ENCODE results near the gene MYADM.
A peak's percentile ranks its signal among the peaks of the same experiment; 100 is the strongest.

The MYADM gene

GRCh38 chr19:53892301-53892980, 24.8 kb downstream of the MYADM start:
- DNase-seq = no peak

GRCh38 chr19:53892981-53893325, 25.3 kb downstream of the MYADM start:
- peak in 1 of 2 experiments; percentile 32 for DNase-seq

GRCh38 chr19:53894707-53895106, 27.0 kb downstream of the MYADM start:
- no peak for DNase-seq

GRCh38 chr19:53896682-53897081, 29.0 kb downstream of the MYADM start:
- DNase-seq = no peak

GRCh38 chr19:53897459-53897858, 29.8 kb downstream of the MYADM start:
- no peak for DNase-seq

- DNase-seq = no peak
These were observed 30.5 kb downstream of the MYADM start for GRCh38 chr19:53898166-53898565.

GRCh38 chr19:53898636-53899341, 31.1 kb downstream of the MYADM start:
- no peak for DNase-seq

- no peak for DNase-seq
These were observed 32.6 kb downstream of the MYADM start for GRCh38 chr19:53900191-53900860.

GRCh38 chr19:53903055-53903680, 35.5 kb downstream of the MYADM start:
- no peak for DNase-seq

- no peak for DNase-seq
These were observed 37.2 kb downstream of the MYADM start for GRCh38 chr19:53904909-53905308.

- DNase-seq = no peak
These were observed 38.1 kb downstream of the MYADM start for GRCh38 chr19:53905787-53906186.

GRCh38 chr19:53906211-53907192, 38.8 kb downstream of the MYADM start:
- DNase-seq = peak in 1 of 2 experiments; percentile 26

GRCh38 chr19:53907193-53907581, 39.5 kb downstream of the MYADM start:
- no peak for DNase-seq

- DNase-seq = no peak
These were observed 40.0 kb downstream of the MYADM start for GRCh38 chr19:53907690-53908089.

- peak; percentile 34 to 78 for DNase-seq
These were observed 40.6 kb downstream of the MYADM start for GRCh38 chr19:53908106-53908934.

- DNase-seq = no peak
These were observed 41.3 kb downstream of the MYADM start, which contains the start of gene CACNG7 for GRCh38 chr19:53908935-53909415. Gene CACNG7, plus strand, starts transcription at chr19:53909278. Its CDS starts 3,554 bp downstream, at chr19:53912832.

GRCh38 chr19:53909471-53910169, 41.9 kb downstream of the MYADM start:
- peak in 1 of 2 experiments; percentile 36 for DNase-seq

GRCh38 chr19:53910170-53910518, 42.5 kb downstream of the MYADM start:
- DNase-seq = no peak

- no peak for DNase-seq
These were observed 45.0 kb downstream of the MYADM start for GRCh38 chr19:53912653-53913052.

- DNase-seq = no peak
These were observed 47.3 kb downstream of the MYADM start for GRCh38 chr19:53915000-53915399.

GRCh38 chr19:53916004-53916403, 48.3 kb downstream of the MYADM start:
- no peak for DNase-seq

All from NCI-H1930 (cell line).